22Rv1 (cell line): Measurements from ENCODE around the gene ATG7.

Source experiments
- H3K27ac ChIP-seq: fragments of 450-650 bp; 2 replicates; pipeline ENCODE4 v1.5.1; 2017
- ZFX ChIP-seq: fragments of 450-650 bp; IDR thresholded peaks from 2 replicates; pipeline ENCODE4 v1.6.1; 2017; ENCODE audit warnings: antibody characterized with exemption, borderline replicate concordance
- TF ChIP-seq, protein P1 (sequence below): fragments of 450-650 bp; IDR thresholded peaks from 2 replicates; pipeline ENCODE4 v1.5.1; 2017; ENCODE audit warnings: mild to moderate bottlenecking

The ATG7 gene

GRCh38 chr3:11379824-11380701 is 107.9 kb downstream of the ATG7 start:
- no peak overlapping the region for H3K27ac ChIP-seq

GRCh38 chr3:11381141-11381540 is 108.9 kb downstream of the ATG7 start:
- TF ChIP-seq ZFX = no peak
- TF ChIP-seq, protein P1, sequence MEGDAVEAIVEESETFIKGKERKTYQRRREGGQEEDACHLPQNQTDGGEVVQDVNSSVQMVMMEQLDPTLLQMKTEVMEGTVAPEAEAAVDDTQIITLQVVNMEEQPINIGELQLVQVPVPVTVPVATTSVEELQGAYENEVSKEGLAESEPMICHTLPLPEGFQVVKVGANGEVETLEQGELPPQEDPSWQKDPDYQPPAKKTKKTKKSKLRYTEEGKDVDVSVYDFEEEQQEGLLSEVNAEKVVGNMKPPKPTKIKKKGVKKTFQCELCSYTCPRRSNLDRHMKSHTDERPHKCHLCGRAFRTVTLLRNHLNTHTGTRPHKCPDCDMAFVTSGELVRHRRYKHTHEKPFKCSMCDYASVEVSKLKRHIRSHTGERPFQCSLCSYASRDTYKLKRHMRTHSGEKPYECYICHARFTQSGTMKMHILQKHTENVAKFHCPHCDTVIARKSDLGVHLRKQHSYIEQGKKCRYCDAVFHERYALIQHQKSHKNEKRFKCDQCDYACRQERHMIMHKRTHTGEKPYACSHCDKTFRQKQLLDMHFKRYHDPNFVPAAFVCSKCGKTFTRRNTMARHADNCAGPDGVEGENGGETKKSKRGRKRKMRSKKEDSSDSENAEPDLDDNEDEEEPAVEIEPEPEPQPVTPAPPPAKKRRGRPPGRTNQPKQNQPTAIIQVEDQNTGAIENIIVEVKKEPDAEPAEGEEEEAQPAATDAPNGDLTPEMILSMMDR = no peak
- no peak overlapping the region for H3K27ac ChIP-seq

More at GRCh38 chr3:11379824-11380701, 107.9 kb downstream of the ATG7 start:
- TF ChIP-seq, protein P1 = no peak
- TF ChIP-seq ZFX = no peak

GRCh38 chr3:11381563-11381962 is 109.4 kb downstream of the ATG7 start:
- H3K27ac ChIP-seq = no peak overlapping the region
- no peak for TF ChIP-seq ZFX
- TF ChIP-seq, protein P1 = no peak

DNA sequence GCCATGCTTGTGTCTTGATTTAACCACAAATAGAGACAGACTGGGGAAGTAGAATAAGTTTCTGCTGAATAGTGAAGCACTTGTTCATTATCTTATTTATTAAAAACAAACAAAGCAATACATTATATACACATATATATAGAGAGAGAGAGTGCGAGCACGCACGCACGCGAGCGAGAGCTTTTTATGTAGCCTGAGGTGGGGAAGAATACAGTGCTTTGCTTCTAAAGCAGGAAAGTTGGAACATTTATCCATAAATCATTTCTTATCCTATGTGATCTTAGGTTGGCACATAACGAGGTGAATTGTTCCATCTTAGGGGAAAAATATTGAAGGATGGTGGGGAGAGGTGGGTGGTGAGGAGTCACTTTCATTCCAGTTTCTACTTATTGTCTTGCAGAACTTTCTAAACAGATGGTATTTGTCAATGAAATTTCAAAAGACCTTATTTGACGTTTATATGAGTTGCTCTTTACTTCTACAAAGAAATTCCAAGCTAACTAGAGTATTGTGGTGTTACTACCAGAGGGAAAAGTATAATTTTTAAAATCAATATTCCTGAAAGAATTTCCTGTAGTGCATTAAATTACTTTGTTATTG is 110.0 kb downstream of the ATG7 start:
- H3K27ac ChIP-seq = no peak overlapping the region
- TF ChIP-seq, protein P1 = no peak
- TF ChIP-seq ZFX = no peak

DNA sequence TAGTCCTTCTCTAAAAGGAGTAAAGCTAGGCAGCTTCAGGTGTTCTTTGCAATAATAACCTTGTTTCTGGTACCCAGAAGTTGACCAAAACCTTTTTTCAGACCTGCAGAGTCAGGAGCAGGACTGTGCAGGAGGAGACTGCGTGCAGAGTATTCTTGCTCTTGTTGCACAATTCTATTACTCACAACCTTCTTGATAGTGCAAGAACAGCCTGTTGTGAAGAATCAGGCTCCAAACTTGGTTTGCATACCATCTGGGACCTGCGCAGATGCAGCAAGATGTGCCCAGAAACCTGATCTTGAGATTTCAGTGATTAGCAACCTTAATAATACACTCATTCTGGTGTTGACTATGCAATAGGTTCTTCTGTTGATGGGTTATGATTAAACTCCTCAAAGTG is 111.9 kb downstream of the ATG7 start:
- TF ChIP-seq ZFX = no peak
- TF ChIP-seq, protein P1 = no peak
- H3K27ac ChIP-seq = no peak overlapping the region

GRCh38 chr3:11385326-11385725 is 113.1 kb downstream of the ATG7 start:
- no peak for TF ChIP-seq ZFX
- TF ChIP-seq, protein P1 = no peak
- no peak overlapping the region for H3K27ac ChIP-seq

DNA sequence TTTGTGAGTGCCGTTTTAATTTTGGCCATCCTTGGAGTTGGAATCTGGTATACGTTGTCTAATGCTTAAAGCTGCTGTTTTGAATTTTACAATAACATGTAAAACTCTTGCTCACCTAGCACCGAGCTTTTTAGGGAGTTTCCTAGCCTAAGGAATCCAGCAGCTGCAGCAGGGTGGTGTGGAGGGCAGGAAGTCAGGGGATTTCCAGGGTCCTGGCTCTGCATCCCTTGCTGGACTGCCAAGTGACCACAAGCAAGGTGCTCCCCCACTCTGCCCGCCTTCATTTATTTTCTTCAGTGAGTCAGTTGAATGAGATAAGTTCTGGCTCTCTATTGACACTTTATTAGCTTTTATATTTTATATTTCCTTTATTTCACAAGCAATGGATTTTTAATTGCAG is 113.7 kb downstream of the ATG7 start:
- H3K27ac ChIP-seq = no peak overlapping the region
- no peak for TF ChIP-seq ZFX
- TF ChIP-seq, protein P1 = no peak
